Right cardiac atrium (tissue), 5 donors: ENCODE results near the gene PDHA1. TPM values are rescaled to one million over a fixed set of nuclear protein-coding genes. Genes with fewer than 3 reads are reported as not detected.

Experiments used
- ATAC-seq, 2 donors: fragments of 200-7000 bp; cut with Tn5 transposase; one replicate each; pipeline versions ENCODE4 v1.8.0 to v1.9.1; 2020; ENCODE audit warnings: moderate library complexity in 2 of 2, mild to moderate bottlenecking in 1 of 2
- DNase-seq, 3 donors: peaks; one replicate each; pipeline ENCODE4 v3.0.0-alpha.2; 2020
- H3K27ac ChIP-seq: one replicate; pipeline ENCODE4 v1.5.1; 2013; ENCODE audit warnings: mild to moderate bottlenecking, low read length, control low read depth, moderate library complexity
- H3K27me3 ChIP-seq: one replicate; pipeline ENCODE4 v1.6.1; 2013; ENCODE audit not compliant: control insufficient read depth, insufficient read depth
- H3K4me1 ChIP-seq: one replicate; pipeline ENCODE4 v1.6.1; 2013; ENCODE audit warnings: low read length; ENCODE audit not compliant: control insufficient read depth, insufficient read depth
- H3K4me3 ChIP-seq: one replicate; pipeline ENCODE4 v1.5.1; 2013; ENCODE audit warnings: low read length, control low read depth
- H3K9me3 ChIP-seq: one replicate; pipeline ENCODE4 v1.6.1; 2013; ENCODE audit warnings: low read length; ENCODE audit not compliant: control insufficient read depth
- WGBS: extraction: QIAGEN DNeasy Blood & Tissue Kit; methylation state at CpG from one replicate; pipeline ENCODE4 v1.1.7; 2013; 5-methylcytosine and 5-hydroxymethylcytosine counted together
- intact Hi-C, 4 donors: fragments of 100-400 bp; cut with DNase I; formaldehyde crosslinking; loops; one replicate each; pipeline versions ENCODE4 v1.11.0 to v1.14.0; 2022 to 2023
- polyA plus RNA-seq: library from polyadenylated mRNA; stranded (reverse); fragments of 200-250 nt; gene quantifications from one replicate; pipeline ENCODE4 v1.2.3, GENCODE V29; 2013
- total RNA-seq, 4 donors: library from RNA; stranded (reverse); fragmentation: NEBNext Ultra II Directional; extraction: Animal tissue kit (Norgen Biotek cat#: 25700); gene quantifications; one replicate each; pipeline ENCODE4 v1.2.1, GENCODE V29; 2021
- donor health status: healthy with polysubstance abuse.
- donor health status: DM: no; HTN: yes; CAD: no.
- donor health status: DM: no; HTN: no; CAD: no.
- donor health status: DM: no; HTN: yes; CAD: no; lungs with severe emphysema.
- donor health status: DM: yes; HTN: yes; CAD: no.

Gene PDHA1
- total and polyA plus RNA-seq, 5 donors = 623 to 812 (median 764) TPM

GRCh38 chrX:19403696-19404095, 60.0 kb downstream of the PDHA1 start:
- intact Hi-C loops = no loop called here
- no peaks in the 10 kb centered on the region for H3K27me3 ChIP-seq
- DNase-seq = no peak
- H3K4me3 ChIP-seq = no peak overlapping the region
- ATAC-seq = no peak
- H3K4me1 ChIP-seq = no peaks in the 10 kb centered on the region
- no peak overlapping the region for H3K27ac ChIP-seq
- H3K9me3 ChIP-seq = no peaks in the 10 kb centered on the region

- intact Hi-C loops = no loop called here
- no peak for ATAC-seq
- Histone ChIP-seq H3K4me1 (no peaks in the 10 kb centered on the region), H3K27me3 (no peaks in the 10 kb centered on the region), H3K9me3 (no peaks in the 10 kb centered on the region), H3K27ac (no peak overlapping the region), H3K4me3 (no peak overlapping the region)
- DNase-seq = no peak
- 90% methylated on average over 2 of the region's 2 CpGs for WGBS
These were observed 66.5 kb downstream of the PDHA1 start for GRCh38 chrX:19410259-19410658.

Other genes with a start within 250 kb of the PDHA1 start
- under 1 TPM; 0.34 to 0.70 (median 0.51) TPM for gene ADGRG2, start 221.5 kb upstream of the PDHA1 start, total RNA-seq
- 0.59 TPM for gene ADGRG2, start 221.5 kb upstream of the PDHA1 start, polyA plus RNA-seq
- gene MAP3K15, start 171.6 kb downstream of the PDHA1 start, total RNA-seq = under 1 TPM in 3 of 4 donors, not detected in 1; 0.09 to 0.23 (median 0.17) TPM
- 0.45 TPM for gene MAP3K15, start 171.6 kb downstream of the PDHA1 start, polyA plus RNA-seq